ENCODE measurements around the gene CNTN1.
"Not testable (repeated sequence)": the region's sequence is repeated elsewhere in the genome, so short reads cannot be mapped to it uniquely, and the experiment has no call there.

Gene CNTN1

GRCh38 chr12:41076114-41076513, 383.9 kb downstream of the CNTN1 start:
- no peak overlapping the region for H2AFZ ChIP-seq (ENCODE audit: insufficient read depth, low read length, poor library complexity)
- H3K27me3 ChIP-seq (ENCODE audit: insufficient read depth, low read length) = no peaks in the 10 kb centered on the region
- H3K4ac ChIP-seq (ENCODE audit: low read depth, low read length) = no peak overlapping the region
- H2BK120ac ChIP-seq (ENCODE audit: insufficient read depth, low read length, poor library complexity) = no peak overlapping the region
- no peak overlapping the region for H2BK12ac ChIP-seq (ENCODE audit: low read length)
- no peak overlapping the region for H3K18ac ChIP-seq (ENCODE audit: low read length)
- no peak for DNase-seq
- H3K23ac ChIP-seq (ENCODE audit: low read length) = no peak overlapping the region
- H3K9ac ChIP-seq (ENCODE audit: low read length) = no peak overlapping the region
- no peak overlapping the region for H3K4me3 ChIP-seq (ENCODE audit: low read depth, low read length)
- no peaks in the 10 kb centered on the region for H3K79me2 ChIP-seq (ENCODE audit: control insufficient read depth, insufficient read depth, low read length, poor library complexity)
- peaks cover 0 to 2% of the 10 kb centered on the region in 2 experiments for H3K4me1 ChIP-seq (ENCODE audit: control insufficient read depth in 1 of 2, insufficient read depth in 2 of 2, low read length in 2 of 2)
- H4K12ac ChIP-seq (ENCODE audit: low read depth, low read length) = no peak overlapping the region
- H3K14ac ChIP-seq (ENCODE audit: low read length) = no peak overlapping the region
- no peak overlapping the region for H4K8ac ChIP-seq (ENCODE audit: low read depth, low read length)
- WGBS (ENCODE audit: extremely low coverage, insufficient coverage, insufficient read length) = no CpG with 5 or more reads among the region's 7 CpGs
- peaks cover 7% of the 10 kb centered on the region for H3K9me3 ChIP-seq (ENCODE audit: insufficient read depth, low read depth, low read length)
- H3K36me3 ChIP-seq (ENCODE audit: control insufficient read depth in 1 of 2, insufficient read depth in 2 of 2, low read length in 2 of 2) = no peaks in the 10 kb centered on the region
- H3K79me1 ChIP-seq (ENCODE audit: low read length) = no peaks in the 10 kb centered on the region
- no peak overlapping the region for H3K4me2 ChIP-seq (ENCODE audit: low read length)
- no peak overlapping the region for H2BK5ac ChIP-seq (ENCODE audit: low read depth, low read length, poor library complexity)
- no peak overlapping the region for H4K91ac ChIP-seq (ENCODE audit: low read depth, low read length)
- no peak overlapping the region for H2AK5ac ChIP-seq (ENCODE audit: low read length)
- no peak overlapping the region for H3K27ac ChIP-seq (ENCODE audit: low read depth, low read length)

GRCh38 chr12:41081241-41081640, 389.0 kb downstream of the CNTN1 start:
- not testable (repeated sequence) for H3K36me3 ChIP-seq (ENCODE audit: control insufficient read depth in 1 of 2, insufficient read depth in 2 of 2, low read length in 2 of 2); H4K12ac ChIP-seq (ENCODE audit: low read depth, low read length); H3K4me3 ChIP-seq (ENCODE audit: low read depth, low read length); H2BK120ac ChIP-seq (ENCODE audit: insufficient read depth, low read length, poor library complexity); H4K8ac ChIP-seq (ENCODE audit: low read depth, low read length); H3K79me1 ChIP-seq (ENCODE audit: low read length); H3K4ac ChIP-seq (ENCODE audit: low read depth, low read length); H3K4me1 ChIP-seq (ENCODE audit: control insufficient read depth in 1 of 2, insufficient read depth in 2 of 2, low read length in 2 of 2); H3K27me3 ChIP-seq (ENCODE audit: insufficient read depth, low read length); H3K27ac ChIP-seq (ENCODE audit: low read depth, low read length); H3K14ac ChIP-seq (ENCODE audit: low read length); H2BK5ac ChIP-seq (ENCODE audit: low read depth, low read length, poor library complexity); H3K4me2 ChIP-seq (ENCODE audit: low read length); H2AFZ ChIP-seq (ENCODE audit: insufficient read depth, low read length, poor library complexity); DNase-seq; H3K9me3 ChIP-seq (ENCODE audit: insufficient read depth, low read depth, low read length); H3K23ac ChIP-seq (ENCODE audit: low read length); H2BK12ac ChIP-seq (ENCODE audit: low read length); H3K9ac ChIP-seq (ENCODE audit: low read length); H3K79me2 ChIP-seq (ENCODE audit: control insufficient read depth, insufficient read depth, low read length, poor library complexity); H4K91ac ChIP-seq (ENCODE audit: low read depth, low read length); H3K18ac ChIP-seq (ENCODE audit: low read length); H2AK5ac ChIP-seq (ENCODE audit: low read length)
- WGBS (ENCODE audit: extremely low coverage, insufficient coverage, insufficient read length) = no CpG with 5 or more reads among the region's 1 CpG

GRCh38 chr12:41089438-41089837, 397.2 kb downstream of the CNTN1 start:
- H3K27me3 ChIP-seq (ENCODE audit: insufficient read depth, low read length) = no peaks in the 10 kb centered on the region
- no peak overlapping the region for H3K4ac ChIP-seq (ENCODE audit: low read depth, low read length)
- no peak overlapping the region for H3K27ac ChIP-seq (ENCODE audit: low read depth, low read length)
- H3K9ac ChIP-seq (ENCODE audit: low read length) = no peak overlapping the region
- H3K4me1 ChIP-seq (ENCODE audit: control insufficient read depth in 1 of 2, insufficient read depth in 2 of 2, low read length in 2 of 2) = peaks cover 0 to 2% of the 10 kb centered on the region in 2 experiments
- peaks cover 3% of the 10 kb centered on the region for H3K9me3 ChIP-seq (ENCODE audit: insufficient read depth, low read depth, low read length)
- H3K4me3 ChIP-seq (ENCODE audit: low read depth, low read length) = no peak overlapping the region
- H3K14ac ChIP-seq (ENCODE audit: low read length) = no peak overlapping the region
- no peak overlapping the region for H4K12ac ChIP-seq (ENCODE audit: low read depth, low read length)
- H2BK5ac ChIP-seq (ENCODE audit: low read depth, low read length, poor library complexity) = no peak overlapping the region
- no peak for DNase-seq
- no peaks in the 10 kb centered on the region for H3K36me3 ChIP-seq (ENCODE audit: control insufficient read depth in 1 of 2, insufficient read depth in 2 of 2, low read length in 2 of 2)
- no peak overlapping the region for H3K18ac ChIP-seq (ENCODE audit: low read length)
- no peak overlapping the region for H4K91ac ChIP-seq (ENCODE audit: low read depth, low read length)
- H3K79me1 ChIP-seq (ENCODE audit: low read length) = no peaks in the 10 kb centered on the region
- H2BK12ac ChIP-seq (ENCODE audit: low read length) = no peak overlapping the region
- H2BK120ac ChIP-seq (ENCODE audit: insufficient read depth, low read length, poor library complexity) = no peak overlapping the region
- no peak overlapping the region for H4K8ac ChIP-seq (ENCODE audit: low read depth, low read length)
- no peak overlapping the region for H2AK5ac ChIP-seq (ENCODE audit: low read length)
- H3K23ac ChIP-seq (ENCODE audit: low read length) = no peak overlapping the region
- no peak overlapping the region for H3K4me2 ChIP-seq (ENCODE audit: low read length)
- H3K79me2 ChIP-seq (ENCODE audit: control insufficient read depth, insufficient read depth, low read length, poor library complexity) = no peaks in the 10 kb centered on the region
- H2AFZ ChIP-seq (ENCODE audit: insufficient read depth, low read length, poor library complexity) = no peak overlapping the region
- no CpG with 5 or more reads among the region's 2 CpGs for WGBS (ENCODE audit: extremely low coverage, insufficient coverage, insufficient read length)

- no peaks in the 10 kb centered on the region for H3K27me3 ChIP-seq (ENCODE audit: insufficient read depth, low read length)
- H3K9ac ChIP-seq (ENCODE audit: low read length) = no peak overlapping the region
- peaks cover 0 to 2% of the 10 kb centered on the region in 2 experiments for H3K4me1 ChIP-seq (ENCODE audit: control insufficient read depth in 1 of 2, insufficient read depth in 2 of 2, low read length in 2 of 2)
- no peak overlapping the region for H3K14ac ChIP-seq (ENCODE audit: low read length)
- H3K36me3 ChIP-seq (ENCODE audit: control insufficient read depth in 1 of 2, insufficient read depth in 2 of 2, low read length in 2 of 2) = no peaks in the 10 kb centered on the region
- H3K79me1 ChIP-seq (ENCODE audit: low read length) = no peaks in the 10 kb centered on the region
- no peak overlapping the region for H4K12ac ChIP-seq (ENCODE audit: low read depth, low read length)
- no CpG with 5 or more reads among the region's 1 CpG for WGBS (ENCODE audit: extremely low coverage, insufficient coverage, insufficient read length)
- no peak overlapping the region for H3K23ac ChIP-seq (ENCODE audit: low read length)
- H3K4me3 ChIP-seq (ENCODE audit: low read depth, low read length) = no peak overlapping the region
- H3K9me3 ChIP-seq (ENCODE audit: insufficient read depth, low read depth, low read length) = peaks cover 2% of the 10 kb centered on the region
- H3K4ac ChIP-seq (ENCODE audit: low read depth, low read length) = no peak overlapping the region
- no peak overlapping the region for H3K18ac ChIP-seq (ENCODE audit: low read length)
- H2BK120ac ChIP-seq (ENCODE audit: insufficient read depth, low read length, poor library complexity) = no peak overlapping the region
- H2BK5ac ChIP-seq (ENCODE audit: low read depth, low read length, poor library complexity) = no peak overlapping the region
- H3K79me2 ChIP-seq (ENCODE audit: control insufficient read depth, insufficient read depth, low read length, poor library complexity) = no peaks in the 10 kb centered on the region
- no peak overlapping the region for H4K91ac ChIP-seq (ENCODE audit: low read depth, low read length)
- H4K8ac ChIP-seq (ENCODE audit: low read depth, low read length) = no peak overlapping the region
- H2BK12ac ChIP-seq (ENCODE audit: low read length) = no peak overlapping the region
- no peak overlapping the region for H2AK5ac ChIP-seq (ENCODE audit: low read length)
- H2AFZ ChIP-seq (ENCODE audit: insufficient read depth, low read length, poor library complexity) = no peak overlapping the region
- H3K4me2 ChIP-seq (ENCODE audit: low read length) = no peak overlapping the region
- no peak for DNase-seq
- H3K27ac ChIP-seq (ENCODE audit: low read depth, low read length) = no peak overlapping the region
Measured at GRCh38 chr12:41092115-41092514, 399.9 kb downstream of the CNTN1 start.
